HepG2 (cell line): ENCODE measurements around the gene NRAP. TPM values are rescaled to one million over a fixed set of nuclear protein-coding genes. Genes with fewer than 3 reads are reported as not detected.

Experiments
- ELF3 ChIP-seq: IDR thresholded peaks from 2 replicates; pipeline ENCODE4 v1.6.1; 2016; ENCODE audit warnings: missing genetic modification reagents, missing compliant biosample characterization
- FOXK2 ChIP-seq: fragments of 450-650 bp; IDR thresholded peaks from 2 replicates; pipeline ENCODE4 v1.6.1; 2016
- KAT2B ChIP-seq: fragments of 150-350 bp; IDR thresholded peaks from 2 replicates; pipeline ENCODE4 v1.6.1; 2014; ENCODE audit warnings: low read depth, low read length, borderline replicate concordance
- KAT8 ChIP-seq: IDR thresholded peaks from 2 replicates; pipeline ENCODE4 v1.6.1; 2016; ENCODE audit warnings: missing genetic modification reagents, missing compliant biosample characterization
- MBNL3 ChIP-seq: fragments of 250-450 bp; sonication (Bioruptor Pico); conservative IDR thresholded peaks from 2 replicates; pipeline ENCODE4 v1.8.0; 2022; ENCODE audit warnings: mild to moderate bottlenecking, inconsistent platforms
- MXD4 ChIP-seq: IDR thresholded peaks from 2 replicates; pipeline ENCODE4 v1.6.1; 2016; ENCODE audit warnings: mild to moderate bottlenecking, missing biosample characterization, missing genetic modification reagents
- MYC ChIP-seq: sonication (generic); formaldehyde crosslinking; IDR thresholded peaks from 2 replicates; pipeline ENCODE4 v1.9.0; 2021; ENCODE audit warnings: missing genetic modification reagents, borderline replicate concordance
- SP140L ChIP-seq: sonication (generic); formaldehyde crosslinking; IDR thresholded peaks from 2 replicates; pipeline ENCODE4 v1.4.0; 2020; ENCODE audit warnings: missing genetic modification reagents, borderline replicate concordance
- SP4 ChIP-seq: sonication (generic); formaldehyde crosslinking; IDR thresholded peaks from 2 replicates; pipeline ENCODE4 v1.8.1; 2023; ENCODE audit warnings: mild to moderate bottlenecking, missing genetic modification reagents
- YEATS4 ChIP-seq: sonication (generic); formaldehyde crosslinking; IDR thresholded peaks from 2 replicates; pipeline ENCODE4 v1.4.0; 2020; ENCODE audit warnings: missing genetic modification reagents, borderline replicate concordance
- ZBTB1 ChIP-seq: sonication (generic); formaldehyde crosslinking; IDR thresholded peaks from 2 replicates; pipeline ENCODE4 v1.4.0; 2020; ENCODE audit warnings: missing genetic modification reagents, borderline replicate concordance
- ZNF101 ChIP-seq: sonication (generic); formaldehyde crosslinking; IDR thresholded peaks from 2 replicates; pipeline ENCODE4 v1.4.0; 2020; ENCODE audit warnings: mild to moderate bottlenecking, low read depth, missing genetic modification reagents, borderline replicate concordance
- ZNF138 ChIP-seq: sonication (generic); formaldehyde crosslinking; IDR thresholded peaks from 2 replicates; pipeline ENCODE4 v1.5.0; 2020; ENCODE audit warnings: mild to moderate bottlenecking, low read depth, missing genetic modification reagents
- ZNF335 ChIP-seq: sonication (generic); formaldehyde crosslinking; IDR thresholded peaks from 2 replicates; pipeline ENCODE4 v1.4.0; 2020; ENCODE audit warnings: missing genetic modification reagents
- ZNF883 ChIP-seq: sonication (generic); formaldehyde crosslinking; IDR thresholded peaks from 2 replicates; pipeline ENCODE4 v1.5.1; 2020; ENCODE audit warnings: mild to moderate bottlenecking, missing genetic modification reagents; ENCODE audit errors: not compliant biosample characterization
- polyA plus RNA-seq, 8 experiments: library from polyadenylated mRNA; depleted of rRNA in 3 of 8; stranded (reverse) in 7 of 8; unstranded in 1 of 8; fragments of >200 nt; fragmentation: Illumina TruSeq in 4 of 8; extraction: Trizol in 4 of 8; gene quantifications; 2 replicates each; pipeline versions ENCODE4 v1.2.1 to v1.2.3, GENCODE V29; 2011 to 2016; ENCODE audit warnings: low read depth in 4 of 8, missing spikeins in 1 of 8, mixed read lengths in 1 of 8; ENCODE audit not compliant: insufficient read depth in 1 of 8
- total RNA-seq, 5 experiments: library from RNA; depleted of rRNA; stranded (reverse); fragments of >200 nt; fragmentation: Illumina TruSeq; extraction: Trizol; gene quantifications; 2 replicates each; pipeline ENCODE4 v1.2.3, GENCODE V29; 2016; ENCODE audit warnings: low read depth in 1 of 5
- TF ChIP-seq, protein P1 (sequence below): sonication (generic); formaldehyde crosslinking; IDR thresholded peaks from 2 replicates; pipeline ENCODE4 v1.5.1; 2020; ENCODE audit warnings: missing genetic modification reagents, mild to moderate bottlenecking, borderline replicate concordance
- TF ChIP-seq, protein P2 (sequence below): sonication (generic); formaldehyde crosslinking; IDR thresholded peaks from 2 replicates; pipeline ENCODE4 v1.4.0; 2020; ENCODE audit warnings: missing genetic modification reagents
- TF ChIP-seq, protein P3 (sequence below): sonication (generic); formaldehyde crosslinking; conservative IDR thresholded peaks from 2 replicates; pipeline ENCODE4 v1.8.0; 2022; ENCODE audit warnings: low read depth, missing genetic modification reagents
- TF ChIP-seq, protein P4 (sequence below): sonication (generic); formaldehyde crosslinking; IDR thresholded peaks from 2 replicates; pipeline ENCODE4 v1.8.1; 2023; ENCODE audit warnings: mild to moderate bottlenecking, missing genetic modification reagents
- TF ChIP-seq, protein P5 (sequence below): fragments of 450-650 bp; IDR thresholded peaks from 2 replicates; pipeline ENCODE4 v1.6.1; 2017
- TF ChIP-seq, protein P6 (sequence below): sonication (generic); formaldehyde crosslinking; IDR thresholded peaks from 2 replicates; pipeline ENCODE4 v1.4.0; 2020; ENCODE audit warnings: missing genetic modification reagents
- TF ChIP-seq, protein P7 (sequence below): sonication (generic); formaldehyde crosslinking; IDR thresholded peaks from 2 replicates; pipeline ENCODE4 v1.8.1; 2023; ENCODE audit warnings: mild to moderate bottlenecking, inconsistent platforms, moderate library complexity, missing genetic modification reagents, borderline replicate concordance

NRAP gene
- total and polyA plus RNA-seq, 2 of the 13 experiments (the other 11 are each of a cell fraction or from before 2014, with no cell fraction given), result not detected

DNA sequence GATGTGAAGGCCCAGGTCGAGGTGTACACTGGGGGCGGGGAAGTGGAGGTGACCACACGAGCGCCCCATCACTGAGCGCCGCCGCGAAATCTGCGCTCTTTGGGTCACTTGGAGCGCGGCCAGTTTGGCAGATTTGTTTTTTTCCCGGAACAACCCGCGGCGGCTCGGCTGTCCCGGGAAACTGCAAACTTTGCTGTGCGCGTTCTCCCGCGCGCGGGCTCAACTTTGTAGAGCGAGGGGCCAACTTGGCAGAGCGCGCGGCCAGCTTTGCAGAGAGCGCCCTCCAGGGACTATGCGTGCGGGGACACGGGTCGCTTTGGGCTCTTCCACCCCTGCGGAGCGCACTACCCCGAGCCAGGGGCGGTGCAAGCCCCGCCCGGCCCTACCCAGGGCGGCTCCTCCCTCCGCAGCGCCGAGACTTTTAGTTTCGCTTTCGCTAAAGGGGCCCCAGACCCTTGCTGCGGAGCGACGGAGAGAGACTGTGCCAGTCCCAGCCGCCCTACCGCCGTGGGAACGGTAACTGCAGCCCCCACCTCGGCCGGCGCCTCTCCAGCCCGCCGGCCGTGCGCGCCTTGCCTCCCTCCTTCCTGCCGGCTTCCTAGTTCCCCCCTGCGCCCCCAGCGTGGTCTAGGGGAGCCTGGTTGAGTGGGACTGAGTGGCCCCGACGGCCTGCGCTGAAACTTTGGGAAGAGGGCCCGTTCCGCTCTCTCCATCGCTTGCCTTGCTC is 15.8 kb upstream of the NRAP start, which contains the start of gene CASP7 (continued):
- TF ChIP-seq ZBTB1 (CRISPR knock-in tag) (no peak), ZNF335 (no peak), FOXK2 (no peak), KAT2B (no peak), ZNF101 (no peak), KAT8 (peak; percentile 36; the same call in 1 of the 2 replicates), ZNF883 (CRISPR knock-in tag) (peak; percentile 12), ZNF138 (no peak), MBNL3 (no peak), SP4 (CRISPR knock-in tag) (no peak; the same call in 1 of the 2 replicates), MXD4 (no peak), ELF3 (CRISPR knock-in tag) (peak; percentile 43), YEATS4 (CRISPR knock-in tag) (peak; percentile 56), MYC (CRISPR knock-in tag) (peak; percentile 45; the same call in 1 of the 2 replicates), SP140L (CRISPR knock-in tag) (no peak)
- TF ChIP-seq, protein P1, sequence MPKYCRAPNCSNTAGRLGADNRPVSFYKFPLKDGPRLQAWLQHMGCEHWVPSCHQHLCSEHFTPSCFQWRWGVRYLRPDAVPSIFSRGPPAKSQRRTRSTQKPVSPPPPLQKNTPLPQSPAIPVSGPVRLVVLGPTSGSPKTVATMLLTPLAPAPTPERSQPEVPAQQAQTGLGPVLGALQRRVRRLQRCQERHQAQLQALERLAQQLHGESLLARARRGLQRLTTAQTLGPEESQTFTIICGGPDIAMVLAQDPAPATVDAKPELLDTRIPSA (CRISPR knock-in tag), result no peak
- TF ChIP-seq, protein P2, sequence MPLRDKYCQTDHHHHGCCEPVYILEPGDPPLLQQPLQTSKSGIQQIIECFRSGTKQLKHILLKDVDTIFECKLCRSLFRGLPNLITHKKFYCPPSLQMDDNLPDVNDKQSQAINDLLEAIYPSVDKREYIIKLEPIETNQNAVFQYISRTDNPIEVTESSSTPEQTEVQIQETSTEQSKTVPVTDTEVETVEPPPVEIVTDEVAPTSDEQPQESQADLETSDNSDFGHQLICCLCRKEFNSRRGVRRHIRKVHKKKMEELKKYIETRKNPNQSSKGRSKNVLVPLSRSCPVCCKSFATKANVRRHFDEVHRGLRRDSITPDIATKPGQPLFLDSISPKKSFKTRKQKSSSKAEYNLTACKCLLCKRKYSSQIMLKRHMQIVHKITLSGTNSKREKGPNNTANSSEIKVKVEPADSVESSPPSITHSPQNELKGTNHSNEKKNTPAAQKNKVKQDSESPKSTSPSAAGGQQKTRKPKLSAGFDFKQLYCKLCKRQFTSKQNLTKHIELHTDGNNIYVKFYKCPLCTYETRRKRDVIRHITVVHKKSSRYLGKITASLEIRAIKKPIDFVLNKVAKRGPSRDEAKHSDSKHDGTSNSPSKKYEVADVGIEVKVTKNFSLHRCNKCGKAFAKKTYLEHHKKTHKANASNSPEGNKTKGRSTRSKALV (CRISPR knock-in tag), result peak; percentile 83; the same call in 1 of the 2 replicates
- TF ChIP-seq, protein P3, sequence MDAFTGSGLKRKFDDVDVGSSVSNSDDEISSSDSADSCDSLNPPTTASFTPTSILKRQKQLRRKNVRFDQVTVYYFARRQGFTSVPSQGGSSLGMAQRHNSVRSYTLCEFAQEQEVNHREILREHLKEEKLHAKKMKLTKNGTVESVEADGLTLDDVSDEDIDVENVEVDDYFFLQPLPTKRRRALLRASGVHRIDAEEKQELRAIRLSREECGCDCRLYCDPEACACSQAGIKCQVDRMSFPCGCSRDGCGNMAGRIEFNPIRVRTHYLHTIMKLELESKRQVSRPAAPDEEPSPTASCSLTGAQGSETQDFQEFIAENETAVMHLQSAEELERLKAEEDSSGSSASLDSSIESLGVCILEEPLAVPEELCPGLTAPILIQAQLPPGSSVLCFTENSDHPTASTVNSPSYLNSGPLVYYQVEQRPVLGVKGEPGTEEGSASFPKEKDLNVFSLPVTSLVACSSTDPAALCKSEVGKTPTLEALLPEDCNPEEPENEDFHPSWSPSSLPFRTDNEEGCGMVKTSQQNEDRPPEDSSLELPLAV (CRISPR knock-in tag), result no peak
- TF ChIP-seq, protein P4, sequence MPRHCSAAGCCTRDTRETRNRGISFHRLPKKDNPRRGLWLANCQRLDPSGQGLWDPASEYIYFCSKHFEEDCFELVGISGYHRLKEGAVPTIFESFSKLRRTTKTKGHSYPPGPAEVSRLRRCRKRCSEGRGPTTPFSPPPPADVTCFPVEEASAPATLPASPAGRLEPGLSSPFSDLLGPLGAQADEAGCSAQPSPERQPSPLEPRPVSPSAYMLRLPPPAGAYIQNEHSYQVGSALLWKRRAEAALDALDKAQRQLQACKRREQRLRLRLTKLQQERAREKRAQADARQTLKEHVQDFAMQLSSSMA (CRISPR knock-in tag), result no peak
- TF ChIP-seq, protein P5, sequence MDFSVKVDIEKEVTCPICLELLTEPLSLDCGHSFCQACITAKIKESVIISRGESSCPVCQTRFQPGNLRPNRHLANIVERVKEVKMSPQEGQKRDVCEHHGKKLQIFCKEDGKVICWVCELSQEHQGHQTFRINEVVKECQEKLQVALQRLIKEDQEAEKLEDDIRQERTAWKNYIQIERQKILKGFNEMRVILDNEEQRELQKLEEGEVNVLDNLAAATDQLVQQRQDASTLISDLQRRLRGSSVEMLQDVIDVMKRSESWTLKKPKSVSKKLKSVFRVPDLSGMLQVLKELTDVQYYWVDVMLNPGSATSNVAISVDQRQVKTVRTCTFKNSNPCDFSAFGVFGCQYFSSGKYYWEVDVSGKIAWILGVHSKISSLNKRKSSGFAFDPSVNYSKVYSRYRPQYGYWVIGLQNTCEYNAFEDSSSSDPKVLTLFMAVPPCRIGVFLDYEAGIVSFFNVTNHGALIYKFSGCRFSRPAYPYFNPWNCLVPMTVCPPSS, result no peak
- TF ChIP-seq, protein P6, sequence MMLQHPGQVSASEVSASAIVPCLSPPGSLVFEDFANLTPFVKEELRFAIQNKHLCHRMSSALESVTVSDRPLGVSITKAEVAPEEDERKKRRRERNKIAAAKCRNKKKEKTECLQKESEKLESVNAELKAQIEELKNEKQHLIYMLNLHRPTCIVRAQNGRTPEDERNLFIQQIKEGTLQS (CRISPR knock-in tag), result no peak; the same call in 1 of the 2 replicates
- TF ChIP-seq, protein P7, sequence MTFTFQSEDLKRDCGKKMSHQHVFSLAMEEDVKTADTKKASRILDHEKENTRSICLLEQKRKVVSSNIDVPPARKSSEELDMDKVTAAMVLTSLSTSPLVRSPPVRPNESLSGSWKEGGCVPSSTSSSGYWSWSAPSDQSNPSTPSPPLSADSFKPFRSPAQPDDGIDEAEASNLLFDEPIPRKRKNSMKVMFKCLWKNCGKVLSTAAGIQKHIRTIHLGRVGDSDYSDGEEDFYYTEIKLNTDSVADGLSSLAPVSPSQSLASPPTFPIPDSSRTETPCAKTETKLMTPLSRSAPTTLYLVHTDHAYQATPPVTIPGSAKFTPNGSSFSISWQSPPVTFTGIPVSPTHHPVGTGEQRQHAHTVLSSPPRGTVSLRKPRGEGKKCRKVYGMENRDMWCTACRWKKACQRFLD (CRISPR knock-in tag), result no peak
